ENCODE measurements around the gene ANKS1A. TPM values are rescaled to one million over a fixed set of nuclear protein-coding genes. Genes with fewer than 3 reads are reported as not detected.

Gene ANKS1A
- total and polyA plus RNA-seq, 11 donors: 11.0 to 49.5 (median 29.3) TPM

- ATAC-seq (peak; percentile 74 to 80 (median 79)), DNase-seq (peak in 4 of 5 donors; percentile 68 to 75 (median 71))
- H3K4me3 ChIP-seq: peak overlapping the region; percentile 29 to 69 (median 58)
- H3K27ac ChIP-seq: peak overlapping the region; percentile 87 to 98 (median 95)
- peaks cover 15 to 85% (median 70%) of the 10 kb centered on the region in 12 donors for H3K4me1 ChIP-seq
- intact Hi-C loops (cut with DNase I): loop anchor here in 6 of 10 donors (2.0 to 5.0 kb wide), 4 partner anchors 30 to 46 kb away; no protein-coding TSS in a partner anchor
- WGBS, 4 donors: 7 to 17% (median 10%) methylated on average over 11 of the region's 11 CpGs
- peaks cover 0 to 27% (median 0%) of the 10 kb centered on the region in 9 donors for H3K36me3 ChIP-seq
- no peaks in the 10 kb centered on the region for H3K27me3 ChIP-seq
- no peaks in the 10 kb centered on the region for H3K9me3 ChIP-seq
- TF ChIP-seq CTCF (IDR thresholded peaks at IDR 0.05): no peak
- TF ChIP-seq POLR2A (IDR thresholded peaks at IDR 0.05): no peak
Measured at GRCh38 chr6:35016502-35017321, 127.7 kb downstream of the ANKS1A start.

- ATAC-seq: peak; percentile 45 to 75 (median 69)
- Histone ChIP-seq H3K9me3 (no peaks in the 10 kb centered on the region), H3K4me1 (peaks cover 15 to 88% (median 67%) of the 10 kb centered on the region in 12 donors), H3K27ac (peak overlapping the region; percentile 87 to 98 (median 95)), H3K27me3 (no peaks in the 10 kb centered on the region), H3K4me3 (peak overlapping the region; percentile 29 to 69 (median 58)), H3K36me3 (peaks cover 0 to 36% (median 0%) of the 10 kb centered on the region in 9 donors)
- TF ChIP-seq CTCF (IDR thresholded peaks at IDR 0.05) (peak in 5 of 12 donors; percentile 12 to 33 (median 18)), POLR2A (IDR thresholded peaks at IDR 0.05) (peak in 1 of 2 donors; percentile 36)
- peak; percentile 54 to 76 (median 73) for DNase-seq
- intact Hi-C loops (cut with DNase I): loop anchor here in 6 of 10 donors (2.0 to 5.0 kb wide), 4 partner anchors 29 to 45 kb away; no protein-coding TSS in a partner anchor
- WGBS, 4 donors: 5 to 28% (median 10%) methylated on average over 19 to 28 of the region's 28 CpGs
Measured at GRCh38 chr6:35017411-35018181, 128.5 kb downstream of the ANKS1A start.

GRCh38 chr6:35018182-35018519 is 129.1 kb downstream of the ANKS1A start:
- Histone ChIP-seq H3K36me3 (peaks cover 0 to 38% (median 0%) of the 10 kb centered on the region in 9 donors), H3K27ac (peak overlapping the region; percentile 87 to 98 (median 95)), H3K4me3 (peak overlapping the region; percentile 29 to 69 (median 58)), H3K27me3 (no peaks in the 10 kb centered on the region), H3K9me3 (no peaks in the 10 kb centered on the region), H3K4me1 (peaks cover 15 to 94% (median 69%) of the 10 kb centered on the region in 12 donors)
- WGBS, 4 donors: 28 to 64% (median 46%) methylated on average over 2 to 3 of the region's 3 CpGs
- ATAC-seq: peak; percentile 0 to 48 (median 30)
- intact Hi-C loops (cut with DNase I): loop anchor here in 5 of 10 donors (5.0 kb wide), 3 partner anchors 34 to 44 kb away; no protein-coding TSS in a partner anchor
- DNase-seq: no peak
- TF ChIP-seq POLR2A (IDR thresholded peaks at IDR 0.05) (no peak), CTCF (IDR thresholded peaks at IDR 0.05) (no peak)
